ENCODE data around the gene NEBL. TPM values are rescaled to one million over a fixed set of nuclear protein-coding genes. Genes with fewer than 3 reads are reported as not detected.

Gene NEBL
- total RNA-seq, 4 donors from 2014 or later, result 33.9 to 66.0 (median 53.4) TPM

GRCh38 chr10:20760460-20760859, 136.7 kb downstream of the NEBL start:
- intact Hi-C loops (cut with DNase I), result no loop called here

GRCh38 chr10:20748551-20748950, 148.6 kb downstream of the NEBL start:
- H3K4me1 ChIP-seq, result no peaks in the 10 kb centered on the region
- H3K9me3 ChIP-seq, result peaks cover 0 to 10% (median 0%) of the 10 kb centered on the region in 3 donors
- intact Hi-C loops (cut with DNase I), result no loop called here
- no peak overlapping the region for H3K27ac ChIP-seq
- DNase-seq, result no peak
- 58 to 68% methylated on average over 2 of the region's 2 CpGs for WGBS, 2 donors
- H3K27me3 ChIP-seq, result no peaks in the 10 kb centered on the region
- no peak overlapping the region for H3K4me3 ChIP-seq
- TF ChIP-seq POLR2A (IDR thresholded peaks at IDR 0.05) (no peak), CTCF (IDR thresholded peaks at IDR 0.05) (no peak)
- no peaks in the 10 kb centered on the region for H3K36me3 ChIP-seq

More at GRCh38 chr10:20760460-20760859, 136.7 kb downstream of the NEBL start:
- WGBS, 2 donors, result 33 to 51% methylated on average over 2 of the region's 2 CpGs
- H3K36me3 ChIP-seq, result no peaks in the 10 kb centered on the region
- no peak overlapping the region for H3K27ac ChIP-seq
- no peak for DNase-seq
- TF ChIP-seq CTCF (IDR thresholded peaks at IDR 0.05), result no peak
- TF ChIP-seq POLR2A (IDR thresholded peaks at IDR 0.05), result no peak
- no peaks in the 10 kb centered on the region for H3K27me3 ChIP-seq
- no peak overlapping the region for H3K4me3 ChIP-seq
- no peaks in the 10 kb centered on the region for H3K4me1 ChIP-seq
- no peaks in the 10 kb centered on the region for H3K9me3 ChIP-seq

GRCh38 chr10:20747782-20748181, 149.3 kb downstream of the NEBL start:
- intact Hi-C loops (cut with DNase I), result no loop called here
- TF ChIP-seq CTCF (IDR thresholded peaks at IDR 0.05) (no peak), POLR2A (IDR thresholded peaks at IDR 0.05) (no peak)
- Histone ChIP-seq H3K27ac (no peak overlapping the region), H3K27me3 (no peaks in the 10 kb centered on the region), H3K9me3 (peaks cover 0 to 10% (median 0%) of the 10 kb centered on the region in 3 donors), H3K4me3 (no peak overlapping the region), H3K4me1 (no peaks in the 10 kb centered on the region), H3K36me3 (no peaks in the 10 kb centered on the region)
- DNase-seq, result no peak

GRCh38 chr10:20746856-20747255, 150.3 kb downstream of the NEBL start:
- no peak for DNase-seq
- Histone ChIP-seq H3K9me3 (peaks cover 0 to 10% (median 0%) of the 10 kb centered on the region in 3 donors), H3K36me3 (no peaks in the 10 kb centered on the region), H3K27ac (no peak overlapping the region), H3K4me3 (no peak overlapping the region), H3K27me3 (no peaks in the 10 kb centered on the region), H3K4me1 (no peaks in the 10 kb centered on the region)
- intact Hi-C loops (cut with DNase I), result no loop called here
- 81 to 85% methylated on average over 7 of the region's 7 CpGs for WGBS, 2 donors
- TF ChIP-seq CTCF (IDR thresholded peaks at IDR 0.05) (no peak), POLR2A (IDR thresholded peaks at IDR 0.05) (no peak)

GRCh38 chr10:20745556-20746375, 151.3 kb downstream of the NEBL start:
- H3K9me3 ChIP-seq, result peaks cover 0 to 6% (median 0%) of the 10 kb centered on the region in 3 donors
- no peak for DNase-seq
- no peak overlapping the region for H3K4me3 ChIP-seq
- H3K4me1 ChIP-seq, result no peaks in the 10 kb centered on the region
- 74 to 76% methylated on average over 7 of the region's 7 CpGs for WGBS, 2 donors
- intact Hi-C loops (cut with DNase I), result no loop called here
- H3K27me3 ChIP-seq, result no peaks in the 10 kb centered on the region
- H3K27ac ChIP-seq, result no peak overlapping the region
- H3K36me3 ChIP-seq, result no peaks in the 10 kb centered on the region
- TF ChIP-seq POLR2A (IDR thresholded peaks at IDR 0.05), result no peak
- no peak for TF ChIP-seq CTCF (IDR thresholded peaks at IDR 0.05)
